GM12892 (cell line): ENCODE results near the gene DPP4.

Experiments used
- POLR2A ChIP-seq: IDR thresholded peaks from 2 replicates; pipeline ENCODE4 v1.6.1; 2011; ENCODE audit warnings: low read depth, low read length, control low read depth
- TAF1 ChIP-seq: IDR thresholded peaks from 2 replicates; pipeline ENCODE4 v1.6.1; 2011; ENCODE audit warnings: low read depth, mild to moderate bottlenecking, control low read depth, low read length, borderline replicate concordance

DNA sequence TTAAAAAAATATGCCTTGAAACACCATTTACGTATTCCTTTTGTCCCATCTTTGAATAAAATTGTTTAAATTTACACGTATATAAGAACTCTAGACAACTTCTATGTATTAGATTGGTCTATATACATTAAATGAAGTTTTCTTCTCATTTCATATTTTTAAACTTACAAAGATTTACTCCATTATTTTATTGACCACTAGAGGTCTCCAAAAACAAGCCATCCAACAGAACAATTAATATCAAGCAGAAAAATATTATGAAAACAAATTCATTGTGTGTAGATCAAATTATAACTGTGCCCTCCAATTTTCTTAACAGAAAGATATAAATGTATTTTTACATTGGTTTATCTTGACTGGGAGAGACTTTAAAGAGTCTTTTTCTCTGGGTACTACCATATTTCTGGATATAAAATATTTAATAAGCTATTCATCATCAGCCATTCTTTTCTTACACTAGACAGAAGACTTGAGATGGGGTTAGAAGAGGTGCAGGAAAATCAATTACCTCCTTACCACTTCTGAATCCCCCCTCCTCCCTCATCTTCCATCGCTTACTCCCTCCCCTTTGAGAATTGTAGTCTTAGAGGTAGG, 66.5 kb downstream of the DPP4 start:
- TF ChIP-seq POLR2A (no peak), TAF1 (no peak)
